Fibroblast of pulmonary artery (primary cell): Measurements from ENCODE around the gene TNS1.

Experiments used
- DNase-seq: peaks from one replicate; pipeline ENCODE4 v3.0.0-alpha.2; 2010; ENCODE audit warnings: low read depth
- H3K4me3 ChIP-seq: replicated peaks from 2 replicates; pipeline ENCODE4 v1.5.1; 2011; ENCODE audit warnings: low read depth, mild to moderate bottlenecking, control low read depth, low read length, moderate library complexity
- CTCF ChIP-seq: IDR thresholded peaks from 2 replicates; pipeline ENCODE4 v1.5.1; 2011; ENCODE audit warnings: mild to moderate bottlenecking, control low read depth, low read length, inconsistent platforms; ENCODE audit errors: missing control alignments

TNS1 gene

GRCh38 chr2:217897816-217898806 is 104.7 kb downstream of the TNS1 start:
- no peak for DNase-seq
- no peak for TF ChIP-seq CTCF
- H3K4me3 ChIP-seq: no peak overlapping the region

- no peak for TF ChIP-seq CTCF
- no peak for DNase-seq
- no peak overlapping the region for H3K4me3 ChIP-seq
These were observed 105.6 kb downstream of the TNS1 start for GRCh38 chr2:217897091-217897715.

- no peak for TF ChIP-seq CTCF
- no peak overlapping the region for H3K4me3 ChIP-seq
- DNase-seq: no peak
These were observed 107.6 kb downstream of the TNS1 start for GRCh38 chr2:217895070-217895635.

- no peak overlapping the region for H3K4me3 ChIP-seq
- DNase-seq: no peak
These were observed 109.4 kb downstream of the TNS1 start for GRCh38 chr2:217893440-217893839.

GRCh38 chr2:217892560-217892959 is 110.2 kb downstream of the TNS1 start:
- no peak for DNase-seq
- TF ChIP-seq CTCF: no peak
- H3K4me3 ChIP-seq: no peak overlapping the region

More at GRCh38 chr2:217893440-217893839, 109.4 kb downstream of the TNS1 start:
- no peak for TF ChIP-seq CTCF

GRCh38 chr2:217890445-217890844 is 112.3 kb downstream of the TNS1 start:
- peak; percentile 92 for DNase-seq
- no peak overlapping the region for H3K4me3 ChIP-seq
- peak; percentile 55 for TF ChIP-seq CTCF
